HG03442 (cell line): ENCODE results near the gene AKR1C2.

Source experiments
- ATAC-seq: cut with Tn5 transposase; IDR thresholded peaks from one replicate; pipeline ENCODE4 v1.9.1; 2021; ENCODE audit warnings: mild to moderate bottlenecking, moderate library complexity; ENCODE audit not compliant: unreplicated experiment

Gene AKR1C2

DNA sequence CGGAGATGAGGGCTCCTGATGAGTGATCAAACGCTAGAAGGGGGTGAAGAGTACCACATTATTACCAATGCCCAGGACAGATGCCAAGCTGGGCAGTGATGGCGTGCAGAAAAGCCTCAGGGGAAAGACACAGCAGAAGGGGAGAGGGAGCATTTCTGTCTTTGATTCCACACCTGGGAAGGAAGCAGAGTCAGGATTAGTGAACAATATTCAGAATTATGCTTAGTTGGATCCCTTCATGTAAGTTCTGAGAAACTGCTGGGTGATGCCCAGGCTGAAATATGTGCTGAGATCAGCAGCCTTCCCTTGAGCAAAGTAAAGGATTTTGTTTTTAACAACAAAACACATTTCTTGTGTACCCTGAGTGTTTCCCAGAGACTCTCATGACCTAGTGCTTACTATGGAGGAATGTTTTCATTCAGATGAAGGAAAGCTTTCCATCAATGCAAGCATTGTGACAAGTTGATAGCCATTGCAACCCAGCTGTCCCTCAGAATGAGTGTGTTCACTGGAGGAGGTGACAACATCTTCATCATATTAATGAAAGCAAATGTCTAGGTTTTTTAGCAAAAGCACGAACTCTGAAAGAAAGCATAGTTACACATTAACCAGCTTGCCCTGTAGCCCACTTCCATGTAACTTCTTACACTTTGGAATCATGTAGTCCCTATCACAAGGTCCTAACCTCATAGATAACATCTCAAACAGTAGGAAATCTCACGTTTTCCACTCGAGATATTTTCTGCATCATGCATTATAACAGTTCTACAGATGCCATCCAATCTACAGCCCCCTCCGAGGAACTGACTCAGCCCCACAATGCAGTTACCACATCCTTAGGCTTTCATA lies 64.2 kb downstream of the AKR1C2 start:
- no peak for ATAC-seq
